DND-41 (cell line): ENCODE data around the gene CARD10.
A peak's percentile ranks its signal among the peaks of the same experiment; 100 is the strongest.
"Not testable (repeated sequence)": the region's sequence is repeated elsewhere in the genome, so short reads cannot be mapped to it uniquely, and the experiment has no call there.

Source experiments
- ATAC-seq: fragments of 200-7000 bp; cut with Tn5 transposase; 3 replicates; pipeline ENCODE4 v1.9.1; 2021; ENCODE audit warnings: low read depth; ENCODE audit not compliant: insufficient read depth
- DNase-seq: peaks from one replicate; pipeline ENCODE4 v3.0.0-alpha.2; 2020
- H2AFZ ChIP-seq: 2 replicates; pipeline ENCODE4 v1.6.0; 2012; ENCODE audit warnings: low read depth, low read length
- H3K27ac ChIP-seq: 2 replicates; pipeline ENCODE4 v1.5.1; 2012; ENCODE audit warnings: low read length, inconsistent platforms
- H3K27me3 ChIP-seq: fragments of 200-600 bp; sonication (generic); 2 replicates; pipeline ENCODE4 v1.6.0; 2012; ENCODE audit warnings: low read length, mild to moderate bottlenecking, inconsistent platforms; ENCODE audit not compliant: insufficient read depth, poor library complexity
- H3K36me3 ChIP-seq: 2 replicates; pipeline ENCODE4 v1.5.1; 2012; ENCODE audit warnings: low read length, inconsistent platforms; ENCODE audit not compliant: insufficient read depth
- H3K4me1 ChIP-seq: 2 replicates; pipeline ENCODE4 v1.5.1; 2012; ENCODE audit warnings: mild to moderate bottlenecking, low read length; ENCODE audit not compliant: insufficient read depth
- H3K4me2 ChIP-seq: 2 replicates; pipeline ENCODE4 v1.6.0; 2012; ENCODE audit warnings: mild to moderate bottlenecking, moderate library complexity, low read length, inconsistent platforms; ENCODE audit not compliant: insufficient read depth
- H3K4me3 ChIP-seq, 2 experiments: fragments of 200-600 bp in 1 of 2; shearing (Covaris generic) in 1 of 2; 2 replicates each; pipeline ENCODE4 v1.5.1; 2012 to 2016; ENCODE audit warnings: inconsistent platforms in 2 of 2, low read length in 2 of 2, mild to moderate bottlenecking in 2 of 2, low read depth in 1 of 2, moderate library complexity in 1 of 2
- H3K79me2 ChIP-seq: 2 replicates; pipeline ENCODE4 v1.6.0; 2012; ENCODE audit warnings: low read length, inconsistent platforms; ENCODE audit not compliant: insufficient read depth
- H3K9ac ChIP-seq: 2 replicates; pipeline ENCODE4 v1.6.0; 2012; ENCODE audit warnings: low read depth, mild to moderate bottlenecking, inconsistent platforms, low read length, moderate library complexity
- H3K9me3 ChIP-seq: 2 replicates; pipeline ENCODE4 v1.5.1; 2012; ENCODE audit warnings: low read length, moderate library complexity, mild to moderate bottlenecking, inconsistent platforms; ENCODE audit not compliant: insufficient read depth, severe bottlenecking
- H4K20me1 ChIP-seq: 2 replicates; pipeline ENCODE4 v1.6.0; 2012; ENCODE audit warnings: low read length; ENCODE audit not compliant: insufficient read depth
- EZH2 ChIP-seq: IDR thresholded peaks from 3 replicates; pipeline ENCODE4 v1.6.1; 2012; ENCODE audit warnings: borderline replicate concordance, low read depth, mild to moderate bottlenecking, moderate library complexity, low read length, inconsistent platforms; ENCODE audit not compliant: severe bottlenecking
- TF ChIP-seq, protein P1 (sequence below): IDR thresholded peaks from 2 replicates; pipeline ENCODE4 v1.5.1; 2012; ENCODE audit warnings: borderline replicate concordance, low read length, moderate library complexity, mild to moderate bottlenecking; ENCODE audit not compliant: poor library complexity, severe bottlenecking; ENCODE audit errors: extremely low read depth

CARD10 gene

DNA sequence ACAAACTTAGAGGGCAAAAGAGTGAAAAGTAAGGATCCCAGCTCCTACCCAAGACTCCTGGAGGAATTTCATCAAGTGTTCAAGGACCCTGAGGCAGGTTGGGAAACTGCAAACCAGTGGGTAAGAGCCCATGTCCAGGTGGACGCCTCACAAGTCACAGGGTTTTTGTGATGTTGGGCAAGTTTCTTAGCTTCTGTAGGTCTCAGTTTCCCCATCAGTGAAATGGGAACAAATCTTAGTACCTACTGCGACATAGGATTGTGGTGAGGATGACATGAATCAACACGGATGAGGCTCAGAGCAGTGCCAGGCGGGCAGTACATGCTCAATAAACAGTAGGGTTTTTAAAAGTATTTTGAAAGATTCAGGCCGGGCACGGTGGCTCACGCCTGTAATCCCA lies 23.7 kb upstream of the CARD10 start:
- Histone ChIP-seq H3K4me3 (no peak overlapping the region), H2AFZ (no peak overlapping the region), H3K27ac (no peak overlapping the region), H3K36me3 (no peaks in the 10 kb centered on the region), H3K4me2 (no peak overlapping the region), H3K27me3 (no peaks in the 10 kb centered on the region), H4K20me1 (peaks cover 4% of the 10 kb centered on the region), H3K79me2 (no peaks in the 10 kb centered on the region), H3K4me1 (peaks cover 5% of the 10 kb centered on the region; the same call in 1 of the 2 replicates), H3K9ac (no peak overlapping the region), H3K9me3 (no peaks in the 10 kb centered on the region)
- TF ChIP-seq, protein P1, sequence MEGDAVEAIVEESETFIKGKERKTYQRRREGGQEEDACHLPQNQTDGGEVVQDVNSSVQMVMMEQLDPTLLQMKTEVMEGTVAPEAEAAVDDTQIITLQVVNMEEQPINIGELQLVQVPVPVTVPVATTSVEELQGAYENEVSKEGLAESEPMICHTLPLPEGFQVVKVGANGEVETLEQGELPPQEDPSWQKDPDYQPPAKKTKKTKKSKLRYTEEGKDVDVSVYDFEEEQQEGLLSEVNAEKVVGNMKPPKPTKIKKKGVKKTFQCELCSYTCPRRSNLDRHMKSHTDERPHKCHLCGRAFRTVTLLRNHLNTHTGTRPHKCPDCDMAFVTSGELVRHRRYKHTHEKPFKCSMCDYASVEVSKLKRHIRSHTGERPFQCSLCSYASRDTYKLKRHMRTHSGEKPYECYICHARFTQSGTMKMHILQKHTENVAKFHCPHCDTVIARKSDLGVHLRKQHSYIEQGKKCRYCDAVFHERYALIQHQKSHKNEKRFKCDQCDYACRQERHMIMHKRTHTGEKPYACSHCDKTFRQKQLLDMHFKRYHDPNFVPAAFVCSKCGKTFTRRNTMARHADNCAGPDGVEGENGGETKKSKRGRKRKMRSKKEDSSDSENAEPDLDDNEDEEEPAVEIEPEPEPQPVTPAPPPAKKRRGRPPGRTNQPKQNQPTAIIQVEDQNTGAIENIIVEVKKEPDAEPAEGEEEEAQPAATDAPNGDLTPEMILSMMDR: no peak
- no peak for TF ChIP-seq EZH2
- ATAC-seq (no peak), DNase-seq (no peak)

GRCh38 chr22:37542416-37542815 lies 23.2 kb upstream of the CARD10 start:
- not testable (repeated sequence) for H3K4me2 ChIP-seq, DNase-seq, H4K20me1 ChIP-seq, H2AFZ ChIP-seq, H3K79me2 ChIP-seq, H3K9ac ChIP-seq, H3K4me1 ChIP-seq, H3K9me3 ChIP-seq, H3K36me3 ChIP-seq, H3K4me3 ChIP-seq, ATAC-seq, H3K27ac ChIP-seq, H3K27me3 ChIP-seq

DNA sequence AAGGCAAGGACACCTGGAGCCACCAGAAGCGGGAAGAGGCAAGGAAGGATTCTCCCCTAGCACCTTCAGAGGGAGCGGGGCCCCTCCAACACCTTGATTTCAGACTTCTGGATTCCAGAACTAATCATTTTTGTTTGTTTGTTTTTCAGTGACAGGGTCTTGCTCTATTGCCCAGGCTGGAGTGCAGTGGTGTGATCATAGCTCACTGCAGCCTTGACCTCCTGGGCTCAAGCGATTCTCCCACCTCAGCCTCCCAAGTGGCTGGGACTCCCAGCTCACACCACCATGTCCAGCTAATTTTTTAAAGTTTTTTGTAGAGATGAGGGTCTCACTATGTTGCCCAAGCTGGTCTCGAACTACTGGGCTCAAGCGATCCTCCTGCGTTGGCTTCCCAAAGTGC lies 20.6 kb upstream of the CARD10 start:
- H3K79me2 ChIP-seq, H3K9me3 ChIP-seq, H3K4me3 ChIP-seq, H2AFZ ChIP-seq, H3K36me3 ChIP-seq, ATAC-seq, H3K9ac ChIP-seq, H3K4me2 ChIP-seq, H3K27ac ChIP-seq, H3K4me1 ChIP-seq, H3K27me3 ChIP-seq, DNase-seq, H4K20me1 ChIP-seq: not testable (repeated sequence)

- Histone ChIP-seq H3K27ac (no peak overlapping the region), H3K27me3 (peaks cover 3% of the 10 kb centered on the region), H2AFZ (no peak overlapping the region), H3K9ac (no peak overlapping the region), H3K9me3 (no peaks in the 10 kb centered on the region), H3K4me1 (peaks cover 5% of the 10 kb centered on the region; the same call in 1 of the 2 replicates), H4K20me1 (no peaks in the 10 kb centered on the region), H3K4me3 (no peak overlapping the region), H3K36me3 (no peaks in the 10 kb centered on the region), H3K4me2 (no peak overlapping the region), H3K79me2 (no peaks in the 10 kb centered on the region)
- TF ChIP-seq EZH2: no peak
- TF ChIP-seq, protein P1: peak; percentile 98
- DNase-seq (peak; percentile 86), ATAC-seq (peak; percentile 100)
Observed at GRCh38 chr22:37538590-37539357, 19.6 kb upstream of the CARD10 start.
